A673 (cell line): ENCODE results near the gene COL4A2. TPM values are rescaled to one million over a fixed set of nuclear protein-coding genes. Genes with fewer than 3 reads are reported as not detected.

ENCODE experiments used
- BruUV-seq: library from RNA; stranded (reverse); fragments of 400-500 nt; replicated peaks from 2 replicates; lab custom pipeline; 2021; lab: Mats Ljungman, UMichigan
- CTCF ChIA-PET: fragments of 300-600 bp; sonication (Branson Sonifier 250); formaldehyde crosslinking; loops from one replicate; lab custom pipeline; 2022; ENCODE audit warnings: antibody characterized with exemption; lab: Charles Lee
- POLR2A ChIA-PET: fragments of 300-600 bp; sonication (Branson Sonifier 250); formaldehyde crosslinking; loops from one replicate; lab custom pipeline; 2022; ENCODE audit warnings: antibody characterized with exemption; ENCODE audit not compliant: low non-redundant PET; lab: Charles Lee
- DNase-seq: peaks from one replicate; pipeline ENCODE4 v3.0.0-alpha.2; 2015; ENCODE audit warnings: low spot score
- H3K27ac ChIP-seq: fragments of 200-600 bp; sonication (generic); 2 replicates; pipeline ENCODE4 v1.5.1; 2016; ENCODE audit warnings: mixed run types, low read depth, mild to moderate bottlenecking, mixed read lengths, antibody characterized with exemption, low read length; ENCODE audit not compliant: poor library complexity, severe bottlenecking
- H3K27me3 ChIP-seq: fragments of 200-600 bp; sonication (generic); replicated peaks from 2 replicates; pipeline ENCODE4 v1.6.1; 2017; ENCODE audit warnings: mixed run types, low read depth, mild to moderate bottlenecking, mixed read lengths, antibody characterized with exemption, low read length; ENCODE audit not compliant: insufficient read depth, poor library complexity
- H3K36me3 ChIP-seq: fragments of 200-600 bp; sonication (generic); 2 replicates; pipeline ENCODE4 v1.6.1; 2016; ENCODE audit warnings: mixed run types, mild to moderate bottlenecking, mixed read lengths, antibody characterized with exemption, low read length; ENCODE audit not compliant: insufficient read depth, poor library complexity, severe bottlenecking
- H3K4me1 ChIP-seq: fragments of 200-600 bp; sonication (generic); 2 replicates; pipeline ENCODE4 v1.6.1; 2017; ENCODE audit warnings: mixed run types, mild to moderate bottlenecking, mixed read lengths, antibody characterized with exemption, low read length; ENCODE audit not compliant: insufficient read depth, poor library complexity, severe bottlenecking
- H3K4me3 ChIP-seq: fragments of 200-600 bp; sonication (generic); 2 replicates; pipeline ENCODE4 v1.5.1; 2016; ENCODE audit warnings: low read depth, mixed run types, mild to moderate bottlenecking, mixed read lengths, low read length; ENCODE audit not compliant: poor library complexity, severe bottlenecking
- H3K9me3 ChIP-seq: fragments of 200-600 bp; sonication (generic); 2 replicates; pipeline ENCODE4 v1.6.1; 2016; ENCODE audit warnings: mixed run types, low read depth, mild to moderate bottlenecking, mixed read lengths, antibody characterized with exemption, low read length; ENCODE audit not compliant: poor library complexity, severe bottlenecking
- EZH2 ChIP-seq: fragments of 200-600 bp; sonication (generic); IDR thresholded peaks from 2 replicates; pipeline ENCODE4 v1.6.1; 2017; ENCODE audit warnings: borderline replicate concordance, low read depth, mild to moderate bottlenecking, mixed read lengths, antibody characterized with exemption, low read length; ENCODE audit not compliant: poor library complexity, severe bottlenecking
- intact Hi-C: fragments of 100-400 bp; cut with micrococcal nuclease; formaldehyde crosslinking; loops from one replicate; pipeline ENCODE4 v1.10.0; 2022; ENCODE audit not compliant: unreplicated experiment
- total RNA-seq: library from RNA; stranded (reverse); gene quantifications from 2 replicates; pipeline ENCODE4 v1.2.3, GENCODE V29; 2021
- TF ChIP-seq, protein P1 (sequence below): fragments of 300-800, 200-600 bp; sonication (generic); conservative IDR thresholded peaks from 2 replicates; pipeline ENCODE4 v1.5.1; 2017; ENCODE audit warnings: low read depth, mild to moderate bottlenecking, antibody characterized with exemption, low read length, moderate library complexity, mixed read lengths

COL4A2 gene
- total RNA-seq, 1 experiment from 2014 or later: 184 TPM

DNA sequence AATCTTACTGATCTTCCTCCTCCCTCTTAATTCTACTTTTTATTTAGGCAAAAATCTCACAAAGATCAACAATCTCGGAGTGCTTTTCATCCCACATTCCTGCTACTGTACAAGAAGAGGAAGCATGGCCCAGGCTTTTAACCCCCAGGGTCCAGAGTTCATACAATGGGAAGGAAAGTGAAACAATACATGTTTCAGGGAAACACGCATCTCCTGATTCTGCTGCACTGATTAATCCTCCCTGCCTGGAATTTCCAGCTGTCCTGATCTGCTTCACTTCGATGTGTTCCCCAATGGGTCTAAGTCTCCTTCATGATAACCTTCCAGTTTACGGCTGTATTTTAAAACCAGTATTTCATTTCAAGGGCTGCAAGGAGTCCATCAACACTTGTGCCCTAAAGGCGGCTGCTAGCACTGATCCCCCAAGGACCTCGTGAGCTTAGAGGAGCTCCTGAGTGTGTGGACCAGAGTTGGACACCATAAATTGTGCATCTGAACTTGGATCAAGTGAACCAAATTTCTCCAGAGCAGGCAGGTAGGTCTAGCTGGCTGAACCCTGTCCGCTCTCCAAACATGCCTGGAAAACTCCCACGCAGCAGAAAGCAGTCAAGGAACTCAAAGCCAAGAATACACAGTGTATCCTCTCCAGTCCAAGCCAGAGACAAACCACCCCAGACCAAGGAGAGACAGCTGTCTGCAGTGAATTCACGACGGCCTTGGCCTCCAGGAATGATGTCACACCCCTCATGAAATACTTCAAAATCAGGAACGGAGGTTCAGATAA lies 44.4 kb upstream of the COL4A2 start:
- no peak overlapping the region for H3K27ac ChIP-seq
- H3K9me3 ChIP-seq: no peaks in the 10 kb centered on the region
- H3K4me3 ChIP-seq: no peak overlapping the region
- peaks cover 4% of the 10 kb centered on the region for H3K4me1 ChIP-seq
- BruUV-seq: no TSS peak
- no peak for TF ChIP-seq EZH2
- TF ChIP-seq, protein P1, sequence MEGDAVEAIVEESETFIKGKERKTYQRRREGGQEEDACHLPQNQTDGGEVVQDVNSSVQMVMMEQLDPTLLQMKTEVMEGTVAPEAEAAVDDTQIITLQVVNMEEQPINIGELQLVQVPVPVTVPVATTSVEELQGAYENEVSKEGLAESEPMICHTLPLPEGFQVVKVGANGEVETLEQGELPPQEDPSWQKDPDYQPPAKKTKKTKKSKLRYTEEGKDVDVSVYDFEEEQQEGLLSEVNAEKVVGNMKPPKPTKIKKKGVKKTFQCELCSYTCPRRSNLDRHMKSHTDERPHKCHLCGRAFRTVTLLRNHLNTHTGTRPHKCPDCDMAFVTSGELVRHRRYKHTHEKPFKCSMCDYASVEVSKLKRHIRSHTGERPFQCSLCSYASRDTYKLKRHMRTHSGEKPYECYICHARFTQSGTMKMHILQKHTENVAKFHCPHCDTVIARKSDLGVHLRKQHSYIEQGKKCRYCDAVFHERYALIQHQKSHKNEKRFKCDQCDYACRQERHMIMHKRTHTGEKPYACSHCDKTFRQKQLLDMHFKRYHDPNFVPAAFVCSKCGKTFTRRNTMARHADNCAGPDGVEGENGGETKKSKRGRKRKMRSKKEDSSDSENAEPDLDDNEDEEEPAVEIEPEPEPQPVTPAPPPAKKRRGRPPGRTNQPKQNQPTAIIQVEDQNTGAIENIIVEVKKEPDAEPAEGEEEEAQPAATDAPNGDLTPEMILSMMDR: no peak
- no peaks in the 10 kb centered on the region for H3K27me3 ChIP-seq
- intact Hi-C loops: no loop called here
- DNase-seq: no peak
- ChIA-PET POLR2A (no interaction called here), CTCF (no interaction called here)
- no peaks in the 10 kb centered on the region for H3K36me3 ChIP-seq

DNA sequence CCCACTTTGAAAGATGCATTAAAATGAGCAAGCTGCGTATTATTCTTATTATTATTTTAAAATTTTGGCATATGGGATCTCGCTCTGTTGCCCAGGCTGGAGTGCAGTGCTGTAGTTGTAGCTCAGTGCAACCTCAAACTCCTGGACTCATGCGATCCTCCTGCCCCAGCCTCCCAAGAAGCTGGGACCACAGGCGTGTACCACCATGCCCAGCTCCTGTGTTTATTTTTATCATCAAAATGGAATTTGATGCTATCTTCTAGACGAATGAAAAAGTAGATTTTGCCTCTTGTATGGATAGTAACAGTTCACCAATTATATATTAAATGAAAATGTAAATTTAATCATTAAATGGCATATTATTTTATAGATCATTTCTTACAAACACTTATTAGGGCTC lies 43.7 kb upstream of the COL4A2 start:
- Histone ChIP-seq H3K9me3 (no peaks in the 10 kb centered on the region), H3K36me3 (no peaks in the 10 kb centered on the region), H3K27me3 (no peaks in the 10 kb centered on the region), H3K4me3 (no peak overlapping the region), H3K27ac (no peak overlapping the region), H3K4me1 (peaks cover 4% of the 10 kb centered on the region)
- no peak for TF ChIP-seq EZH2
- DNase-seq: no peak
- ChIA-PET POLR2A (no interaction called here), CTCF (no interaction called here)
- BruUV-seq: no TSS peak
- intact Hi-C loops: no loop called here

DNA sequence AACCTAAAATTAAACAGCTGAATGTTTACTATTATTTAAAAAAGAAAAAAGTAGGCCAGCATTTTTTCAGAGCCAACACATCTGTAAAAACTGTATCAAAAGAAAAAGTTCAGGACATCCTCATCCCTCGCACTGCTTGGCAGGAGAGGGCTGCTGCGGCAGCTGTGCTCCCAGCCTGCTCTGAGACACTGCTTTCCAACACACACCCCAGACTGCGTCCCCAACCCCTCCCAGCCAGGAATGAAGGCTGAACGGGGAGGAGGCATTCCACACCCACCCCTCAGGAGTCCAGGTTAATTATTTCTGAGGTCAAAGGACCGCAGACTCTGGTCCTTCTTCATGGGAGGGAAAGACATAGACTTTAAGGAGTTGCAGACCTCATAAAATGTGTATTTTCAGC lies 43.2 kb upstream of the COL4A2 start:
- POLR2A ChIA-PET: no interaction called here
- CTCF ChIA-PET: no interaction called here
- Histone ChIP-seq H3K36me3 (no peaks in the 10 kb centered on the region), H3K27ac (no peak overlapping the region), H3K4me3 (no peak overlapping the region), H3K4me1 (peaks cover 4% of the 10 kb centered on the region), H3K9me3 (no peaks in the 10 kb centered on the region), H3K27me3 (no peaks in the 10 kb centered on the region)
- intact Hi-C loops: no loop called here
- no peak for DNase-seq
- no TSS peak for BruUV-seq
- TF ChIP-seq EZH2: no peak
- TF ChIP-seq, protein P1: no peak
